ENCODE results near the gene BDKRB2. TPM values are rescaled to one million over a fixed set of nuclear protein-coding genes. Genes with fewer than 3 reads are reported as not detected.

BDKRB2 gene
- total RNA-seq, 1 experiment from 2014 or later = 0.05 TPM

- Histone ChIP-seq H3K27me3 (ENCODE audit: control insufficient read depth, insufficient read depth, low read length) (no peaks in the 10 kb centered on the region), H3K4me1 (ENCODE audit: control insufficient read depth, insufficient read depth, low read length) (no peaks in the 10 kb centered on the region), H3K9me3 (ENCODE audit: control insufficient read depth, insufficient read depth, low read depth, low read length) (no peaks in the 10 kb centered on the region), H3K36me3 (ENCODE audit: control insufficient read depth, insufficient read depth, low read length) (no peaks in the 10 kb centered on the region), H3K27ac (ENCODE audit: low read length) (no peak overlapping the region), H3K4me3 (ENCODE audit: low read depth in 2 of 2, low read length in 2 of 2) (no peak overlapping the region)
- intact Hi-C loops (cut with micrococcal nuclease; ENCODE audit: unreplicated experiment) (no loop called here), in situ Hi-C loops (cut with HindIII; ENCODE audit: low pct_unique_long_range_greater_than_20kb, low sequenced_read_pairs) (no loop called here)
- CTCF ChIA-PET = no interaction called here
- no TSS peak for BruUV-seq (replicated peaks)
- TF ChIP-seq REST (IDR thresholded peaks at IDR 0.05; ENCODE audit: insufficient read depth in 1 of 2, low read depth in 2 of 2, low read length in 1 of 2) (no peak), CTCF (IDR thresholded peaks at IDR 0.05) (no peak), POLR2AphosphoS5 (IDR thresholded peaks at IDR 0.05; ENCODE audit: low read depth, low read length) (no peak), TCF7L2 (IDR thresholded peaks at IDR 0.05; ENCODE audit: low read depth, low read length) (no peak), SIN3A (IDR thresholded peaks at IDR 0.05; ENCODE audit: borderline replicate concordance, insufficient read depth, low read depth, low read length) (no peak)
- POLR2A ChIA-PET = no interaction called here
- ATAC-seq (no peak), DNase-seq (ENCODE audit: low read depth, low spot score) (no peak)
Observed at GRCh38 chr14:96233661-96234060, 29.0 kb downstream of the BDKRB2 start.

- no peak for TF ChIP-seq CTCF (IDR thresholded peaks at IDR 0.05)
- TF ChIP-seq SIN3A (IDR thresholded peaks at IDR 0.05; ENCODE audit: borderline replicate concordance, insufficient read depth, low read depth, low read length) = no peak
- no peak for TF ChIP-seq TCF7L2 (IDR thresholded peaks at IDR 0.05; ENCODE audit: low read depth, low read length)
- no peak for TF ChIP-seq REST (IDR thresholded peaks at IDR 0.05; ENCODE audit: insufficient read depth in 1 of 2, low read depth in 2 of 2, low read length in 1 of 2)
- no peak for TF ChIP-seq POLR2AphosphoS5 (IDR thresholded peaks at IDR 0.05; ENCODE audit: low read depth, low read length)
- Histone ChIP-seq H3K9me3 (ENCODE audit: control insufficient read depth, insufficient read depth, low read depth, low read length) (no peaks in the 10 kb centered on the region), H3K4me3 (ENCODE audit: low read depth in 2 of 2, low read length in 2 of 2) (no peak overlapping the region), H3K27me3 (ENCODE audit: control insufficient read depth, insufficient read depth, low read length) (no peaks in the 10 kb centered on the region), H3K36me3 (ENCODE audit: control insufficient read depth, insufficient read depth, low read length) (no peaks in the 10 kb centered on the region), H3K27ac (ENCODE audit: low read length) (no peak overlapping the region), H3K4me1 (ENCODE audit: control insufficient read depth, insufficient read depth, low read length) (no peaks in the 10 kb centered on the region)
- ChIA-PET POLR2A (no interaction called here), CTCF (no interaction called here)
- no TSS peak for BruUV-seq (replicated peaks)
- in situ Hi-C loops (cut with HindIII; ENCODE audit: low pct_unique_long_range_greater_than_20kb, low sequenced_read_pairs) = no loop called here
- intact Hi-C loops (cut with micrococcal nuclease; ENCODE audit: unreplicated experiment) = no loop called here
- DNase-seq (ENCODE audit: low read depth, low spot score) = no peak
- no peak for ATAC-seq
Observed at GRCh38 chr14:96235426-96235825, 30.8 kb downstream of the BDKRB2 start.
